ENCODE measurements around the gene GRB2. TPM values are rescaled to one million over a fixed set of nuclear protein-coding genes. Genes with fewer than 3 reads are reported as not detected.

The GRB2 gene
- total and polyA plus RNA-seq, 2 of the 8 experiments (the other 6 are each of a cell fraction or from before 2014, with no cell fraction given) = 44.2 to 101 TPM

DNA sequence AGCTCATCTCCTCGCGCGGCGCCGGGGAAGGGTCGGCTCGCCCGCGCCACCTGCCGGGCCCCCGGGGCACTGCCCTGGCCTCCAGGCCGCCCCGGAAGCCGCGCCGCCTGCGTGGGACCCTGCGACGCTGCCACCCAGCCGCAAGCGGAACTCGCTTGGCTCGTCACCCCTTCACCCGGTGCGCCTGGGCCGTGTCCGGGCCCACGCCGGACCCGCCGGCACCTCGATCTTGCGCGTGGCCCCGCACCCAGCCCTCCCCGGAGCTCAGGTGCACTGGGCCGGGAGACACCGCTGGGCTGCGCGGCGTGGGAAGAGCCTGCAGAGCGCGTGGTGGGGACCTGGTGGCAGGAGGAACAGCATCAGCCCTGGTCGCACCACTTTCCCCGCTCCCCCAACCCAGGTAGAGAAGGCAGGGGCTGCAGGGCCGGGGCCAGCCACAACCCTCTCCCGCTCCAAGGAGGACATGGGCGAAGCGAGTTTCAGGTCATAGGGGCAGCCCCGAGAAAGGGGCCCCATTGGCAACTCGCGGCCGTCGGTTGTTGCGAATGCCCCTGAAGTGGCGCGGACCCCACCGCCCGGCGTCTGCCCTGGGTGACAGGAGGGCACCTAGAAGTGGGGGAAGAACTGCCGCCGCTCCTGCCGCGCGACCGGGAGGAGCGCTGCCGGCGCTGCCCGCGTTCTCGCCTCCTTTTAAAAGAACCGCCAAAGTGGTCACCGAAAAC lies 134.1 kb downstream of the GRB2 start (continued):
- TF ChIP-seq POU5F1 (IDR thresholded peaks at IDR 0.05; ENCODE audit: low read depth, low read length) (no peak), POLR2AphosphoS5 (IDR thresholded peaks at IDR 0.05; ENCODE audit: low read depth, low read length) (no peak), CEBPB (IDR thresholded peaks at IDR 0.05; ENCODE audit: low read depth, low read length) (no peak), GTF2F1 (IDR thresholded peaks at IDR 0.05; ENCODE audit: borderline replicate concordance, low read depth, low read length) (no peak), NANOG (IDR thresholded peaks at IDR 0.05; ENCODE audit: insufficient read depth, low read depth, low read length, poor library complexity, severe bottlenecking) (no peak), RFX5 (IDR thresholded peaks at IDR 0.05; ENCODE audit: borderline replicate concordance, low read depth, low read length) (no peak), TCF12 (IDR thresholded peaks at IDR 0.05; ENCODE audit: low read depth, low read length) (no peak), NRF1 (IDR thresholded peaks at IDR 0.05; ENCODE audit: low read depth, low read length) (no peak), CHD1 (IDR thresholded peaks at IDR 0.05; ENCODE audit: low read depth, low read length) (no peak), BRCA1 (IDR thresholded peaks at IDR 0.05; ENCODE audit: low read depth, low read length) (no peak), BCL11A (IDR thresholded peaks at IDR 0.05; ENCODE audit: low read depth in 2 of 2, low read length in 2 of 2) (no peak), PHF8 (conservative IDR thresholded peaks at IDR 0.05; ENCODE audit: low read depth, low read length) (peak; percentile 31; the same call in 1 of the 2 replicates), CTBP2 (IDR thresholded peaks at IDR 0.05; ENCODE audit: borderline replicate concordance, insufficient read depth, insufficient read length, low read length) (no peak), SP2 (IDR thresholded peaks at IDR 0.05; ENCODE audit: low read length) (no peak), MAX (IDR thresholded peaks at IDR 0.05) (0 out of 2 replicates have a peak, but pooled peaks have one; percentile 9), SIX5 (IDR thresholded peaks at IDR 0.05; ENCODE audit: low read depth, low read length) (no peak), RNF2 (IDR thresholded peaks at IDR 0.05; ENCODE audit: borderline replicate concordance, low read depth, low read length, missing control alignments, poor library complexity, severe bottlenecking) (no peak)
- TF ChIP-seq, protein P1, sequence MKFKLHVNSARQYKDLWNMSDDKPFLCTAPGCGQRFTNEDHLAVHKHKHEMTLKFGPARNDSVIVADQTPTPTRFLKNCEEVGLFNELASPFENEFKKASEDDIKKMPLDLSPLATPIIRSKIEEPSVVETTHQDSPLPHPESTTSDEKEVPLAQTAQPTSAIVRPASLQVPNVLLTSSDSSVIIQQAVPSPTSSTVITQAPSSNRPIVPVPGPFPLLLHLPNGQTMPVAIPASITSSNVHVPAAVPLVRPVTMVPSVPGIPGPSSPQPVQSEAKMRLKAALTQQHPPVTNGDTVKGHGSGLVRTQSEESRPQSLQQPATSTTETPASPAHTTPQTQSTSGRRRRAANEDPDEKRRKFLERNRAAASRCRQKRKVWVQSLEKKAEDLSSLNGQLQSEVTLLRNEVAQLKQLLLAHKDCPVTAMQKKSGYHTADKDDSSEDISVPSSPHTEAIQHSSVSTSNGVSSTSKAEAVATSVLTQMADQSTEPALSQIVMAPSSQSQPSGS (IDR thresholded peaks at IDR 0.05; ENCODE audit: low read length) = no peak
- TF ChIP-seq, protein P2, sequence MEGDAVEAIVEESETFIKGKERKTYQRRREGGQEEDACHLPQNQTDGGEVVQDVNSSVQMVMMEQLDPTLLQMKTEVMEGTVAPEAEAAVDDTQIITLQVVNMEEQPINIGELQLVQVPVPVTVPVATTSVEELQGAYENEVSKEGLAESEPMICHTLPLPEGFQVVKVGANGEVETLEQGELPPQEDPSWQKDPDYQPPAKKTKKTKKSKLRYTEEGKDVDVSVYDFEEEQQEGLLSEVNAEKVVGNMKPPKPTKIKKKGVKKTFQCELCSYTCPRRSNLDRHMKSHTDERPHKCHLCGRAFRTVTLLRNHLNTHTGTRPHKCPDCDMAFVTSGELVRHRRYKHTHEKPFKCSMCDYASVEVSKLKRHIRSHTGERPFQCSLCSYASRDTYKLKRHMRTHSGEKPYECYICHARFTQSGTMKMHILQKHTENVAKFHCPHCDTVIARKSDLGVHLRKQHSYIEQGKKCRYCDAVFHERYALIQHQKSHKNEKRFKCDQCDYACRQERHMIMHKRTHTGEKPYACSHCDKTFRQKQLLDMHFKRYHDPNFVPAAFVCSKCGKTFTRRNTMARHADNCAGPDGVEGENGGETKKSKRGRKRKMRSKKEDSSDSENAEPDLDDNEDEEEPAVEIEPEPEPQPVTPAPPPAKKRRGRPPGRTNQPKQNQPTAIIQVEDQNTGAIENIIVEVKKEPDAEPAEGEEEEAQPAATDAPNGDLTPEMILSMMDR (IDR thresholded peaks at IDR 0.05; ENCODE audit: control extremely low read depth in 1 of 3, insufficient read depth in 1 of 3, low read depth in 1 of 3, low read length in 3 of 3) = peak; percentile 80 to 87 (median 86)

All from H1 (cell line).